NCI-H82 (cell line): ENCODE data around the gene SYNDIG1L.
A peak's percentile ranks its signal among the peaks of the same experiment; 100 is the strongest.
"Not testable (repeated sequence)": the region's sequence is repeated elsewhere in the genome, so short reads cannot be mapped to it uniquely, and the experiment has no call there.

Experiments
- DNase-seq: peaks from one replicate; lab custom pipeline; 2025; lab: John Stamatoyannopoulos, UW

The SYNDIG1L gene

DNA sequence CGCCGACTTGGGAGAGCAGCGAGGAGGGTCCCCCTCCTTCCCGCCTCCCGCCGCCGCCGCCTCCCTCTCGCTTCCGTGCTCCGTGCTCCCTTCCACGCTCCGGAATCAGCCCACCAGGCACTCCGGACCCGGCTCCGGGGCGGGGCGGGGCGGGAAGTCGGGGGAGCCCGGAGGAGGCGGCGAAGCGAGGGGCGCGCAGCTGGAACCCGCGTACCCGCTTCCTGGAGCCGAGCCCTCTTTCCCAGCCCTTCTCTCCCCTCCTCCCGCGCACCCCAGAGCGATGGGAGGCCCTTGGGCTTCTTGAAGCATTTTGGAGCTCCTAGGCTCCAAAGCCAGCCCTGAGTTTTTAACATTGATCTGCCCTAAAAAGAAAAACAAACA, at the start of gene SYNDIG1L:
Gene SYNDIG1L (minus strand): TSS at position 9 of the 381 bp plus-strand sequence. CDS start 16,466 bp downstream, outside the sequence.
- no peak for DNase-seq

GRCh38 chr14:74475678-74476077, 49.7 kb upstream of the SYNDIG1L start:
- DNase-seq = peak; percentile 72

GRCh38 chr14:74474376-74474775, 48.4 kb upstream of the SYNDIG1L start:
- peak; percentile 87 for DNase-seq

DNA sequence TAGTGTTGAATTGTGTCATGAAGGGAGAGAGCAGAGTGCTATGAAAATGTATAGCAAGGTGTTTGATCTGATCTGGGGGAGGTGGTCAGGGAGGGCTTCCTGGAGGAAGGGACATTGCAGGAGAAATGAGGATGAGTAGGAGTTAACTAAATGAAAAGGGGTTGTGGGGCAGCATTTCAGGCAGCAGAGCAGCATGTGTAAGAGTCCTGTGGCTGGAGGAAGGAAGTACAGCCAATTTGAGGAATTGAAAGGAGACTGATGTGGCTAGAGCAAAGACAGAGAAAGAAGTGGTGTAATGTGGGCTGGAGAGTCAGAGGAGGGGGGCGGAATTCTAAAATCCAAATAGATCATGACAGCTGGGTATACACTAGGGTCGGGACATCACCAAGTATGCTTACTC, 46.6 kb upstream of the SYNDIG1L start:
- no peak for DNase-seq

GRCh38 chr14:74469548-74470518, 43.8 kb upstream of the SYNDIG1L start:
- no peak for DNase-seq

DNA sequence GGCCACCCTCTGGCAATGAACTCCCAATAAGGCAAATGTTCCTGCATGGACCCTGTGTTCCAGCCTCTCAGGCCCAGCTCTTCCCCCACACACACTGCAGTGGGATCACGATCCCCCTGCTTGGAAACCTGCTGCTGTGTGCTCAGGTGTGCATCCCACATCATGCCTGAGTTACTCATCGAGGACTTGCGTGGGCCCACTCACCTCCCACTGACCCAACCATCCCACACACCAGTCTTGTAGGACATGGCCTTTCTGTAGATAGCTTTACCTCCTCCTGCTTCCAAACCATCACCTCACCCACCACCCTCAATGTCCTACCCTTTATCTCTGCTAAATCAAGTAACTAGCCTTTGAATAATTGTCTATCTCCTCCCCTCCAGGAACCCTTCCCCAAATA, 42.5 kb upstream of the SYNDIG1L start:
- DNase-seq = no peak

DNA sequence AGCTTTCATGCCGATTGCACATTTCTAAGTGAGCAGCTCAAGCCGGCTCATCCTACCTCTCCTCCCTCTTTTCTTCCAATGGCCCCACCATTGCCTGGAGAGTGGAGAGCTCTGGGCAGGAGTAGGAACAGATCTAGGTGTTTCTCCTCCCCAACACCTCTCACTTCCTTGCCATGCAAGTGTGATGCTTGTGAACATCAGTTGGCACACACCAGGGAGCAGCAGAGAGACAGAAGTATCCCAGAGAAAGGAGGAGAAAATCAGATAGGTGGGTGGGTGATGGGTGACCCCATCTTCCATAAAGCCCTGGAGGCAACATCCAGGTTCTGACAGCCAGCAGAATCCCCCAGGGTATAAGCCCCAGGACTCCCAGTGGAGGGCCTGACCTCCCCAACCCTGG, 39.3 kb upstream of the SYNDIG1L start:
- no peak for DNase-seq

DNA sequence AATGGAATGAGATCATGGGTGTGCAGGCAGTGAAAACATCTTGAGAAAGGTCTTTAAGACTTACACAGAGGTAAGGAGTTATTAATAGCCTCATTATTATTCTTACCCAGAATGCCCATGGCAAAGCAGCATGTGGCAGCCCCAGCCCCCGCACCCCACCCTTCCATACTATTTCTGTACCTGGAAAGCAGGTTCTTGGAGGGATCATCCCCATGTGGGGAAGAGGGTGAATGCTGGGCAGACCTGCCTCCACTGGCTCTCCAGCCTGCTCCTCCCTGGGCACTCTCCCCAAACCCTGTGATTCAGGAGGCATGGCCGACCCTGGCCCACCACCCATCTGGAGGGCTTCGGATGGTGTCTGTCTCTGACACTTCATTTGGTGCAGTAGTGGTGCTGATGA, 38.8 kb upstream of the SYNDIG1L start:
- no peak for DNase-seq

GRCh38 chr14:74463697-74464096, 37.7 kb upstream of the SYNDIG1L start:
- DNase-seq = no peak

- DNase-seq = no peak
Measured at GRCh38 chr14:74462993-74463392, 37.0 kb upstream of the SYNDIG1L start.

GRCh38 chr14:74459976-74460375, 34.0 kb upstream of the SYNDIG1L start:
- DNase-seq = peak; percentile 97

GRCh38 chr14:74459289-74459946, 33.4 kb upstream of the SYNDIG1L start:
- peak; percentile 85 for DNase-seq

DNA sequence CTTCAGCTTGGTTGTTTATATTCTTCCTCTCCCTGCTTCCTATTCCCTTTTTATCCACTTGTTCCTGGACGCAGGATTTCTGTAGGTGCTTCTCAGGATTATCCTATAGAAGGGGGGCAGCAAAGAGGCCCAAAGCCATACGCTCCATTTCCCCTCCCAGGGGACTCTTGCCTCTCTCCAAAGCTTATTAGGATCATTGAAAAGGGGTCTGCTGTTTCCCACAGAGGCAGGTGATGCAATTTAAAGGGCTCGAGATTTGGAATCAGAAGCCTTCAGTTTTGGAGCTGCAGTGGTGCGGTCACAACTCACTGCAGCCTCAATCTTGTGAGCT, 31.5 kb upstream of the SYNDIG1L start:
- peak; percentile 98 for DNase-seq

DNA sequence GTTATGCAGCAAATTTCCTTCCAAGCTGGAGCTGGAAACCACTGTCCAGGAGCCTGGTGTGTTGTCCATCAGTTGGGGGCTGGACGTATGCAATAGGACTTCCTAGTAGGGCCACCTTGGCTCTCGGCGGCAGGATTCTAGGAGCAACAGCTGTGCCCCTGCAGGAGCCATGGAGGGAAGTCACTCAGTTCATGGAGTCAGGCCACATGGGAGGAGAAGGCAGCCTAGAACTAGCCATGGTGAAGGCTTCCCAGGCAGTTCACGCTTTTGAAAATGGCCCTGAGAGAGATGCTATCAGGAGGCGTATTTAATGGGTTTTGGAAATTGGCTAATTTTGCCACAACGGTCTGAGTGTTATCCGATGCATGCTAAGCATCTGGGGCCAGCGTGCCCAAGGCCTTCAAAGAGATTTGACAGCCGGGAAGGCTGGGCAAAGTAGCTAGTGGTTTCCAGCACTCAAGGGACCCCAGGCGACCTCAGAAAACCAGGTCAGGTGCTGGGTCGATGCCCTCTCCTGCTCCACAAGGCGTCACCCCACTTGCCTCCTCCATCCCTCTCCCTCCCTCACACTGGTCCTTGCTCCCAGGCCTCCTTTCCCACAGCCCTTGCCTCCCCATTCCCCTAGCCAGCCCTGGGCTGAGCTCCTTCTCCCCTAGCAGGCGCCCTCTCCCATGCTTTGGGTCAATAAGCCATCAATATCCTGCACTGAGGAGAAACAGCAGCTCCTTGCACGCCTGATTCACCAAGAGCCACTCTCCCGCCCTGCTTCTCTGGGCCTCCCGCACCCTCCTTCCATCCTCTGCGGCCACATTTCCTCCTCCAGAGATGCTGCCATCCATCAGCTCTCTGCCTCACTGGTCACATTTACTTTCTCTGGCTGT, 30.9 kb upstream of the SYNDIG1L start:
- peak; percentile 75 for DNase-seq

GRCh38 chr14:74454397-74454796, 28.4 kb upstream of the SYNDIG1L start:
- not testable (repeated sequence) for DNase-seq

GRCh38 chr14:74444866-74445265, 18.9 kb upstream of the SYNDIG1L start:
- DNase-seq = no peak

DNA sequence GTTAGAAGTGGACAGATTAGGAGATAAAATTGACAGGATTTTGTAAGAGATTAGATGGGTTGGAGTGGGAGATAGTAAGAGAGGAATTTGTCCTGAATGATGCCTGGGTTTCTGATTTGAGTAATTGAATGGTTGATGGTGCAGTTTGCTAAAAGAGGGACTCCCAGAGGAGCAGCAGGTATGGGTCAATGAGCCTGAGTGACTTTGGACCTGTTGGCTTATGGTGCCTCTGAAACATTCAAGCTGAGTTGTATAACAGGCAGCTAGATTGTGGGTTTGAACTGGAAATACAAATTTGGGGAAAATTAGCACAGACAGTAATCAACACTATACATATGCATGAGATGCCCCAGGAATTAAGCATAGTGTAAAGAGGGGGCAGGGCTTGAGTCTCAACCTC, 16.7 kb upstream of the SYNDIG1L start:
- DNase-seq = no peak

DNA sequence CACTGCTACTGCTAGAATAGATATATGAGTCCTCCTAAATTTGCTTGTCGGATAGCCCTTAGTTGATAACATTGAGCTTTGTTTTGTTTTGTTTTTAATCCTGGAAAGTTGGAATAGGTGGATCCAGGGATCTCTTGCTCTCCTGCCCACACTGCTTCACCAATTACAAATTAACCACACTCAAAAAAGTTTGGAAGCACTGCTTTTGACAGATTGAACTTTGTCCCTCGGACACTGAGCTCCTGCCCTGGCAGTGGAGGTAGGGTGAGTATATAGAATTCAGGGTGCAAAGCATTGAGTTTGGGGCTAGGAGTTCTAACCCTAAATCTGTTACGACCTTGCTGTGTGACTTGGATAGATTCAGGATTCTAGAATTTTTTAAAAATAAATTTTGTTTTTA, 15.1 kb upstream of the SYNDIG1L start:
- DNase-seq = no peak

GRCh38 chr14:74438351-74438915, 12.4 kb upstream of the SYNDIG1L start:
- DNase-seq = no peak

DNA sequence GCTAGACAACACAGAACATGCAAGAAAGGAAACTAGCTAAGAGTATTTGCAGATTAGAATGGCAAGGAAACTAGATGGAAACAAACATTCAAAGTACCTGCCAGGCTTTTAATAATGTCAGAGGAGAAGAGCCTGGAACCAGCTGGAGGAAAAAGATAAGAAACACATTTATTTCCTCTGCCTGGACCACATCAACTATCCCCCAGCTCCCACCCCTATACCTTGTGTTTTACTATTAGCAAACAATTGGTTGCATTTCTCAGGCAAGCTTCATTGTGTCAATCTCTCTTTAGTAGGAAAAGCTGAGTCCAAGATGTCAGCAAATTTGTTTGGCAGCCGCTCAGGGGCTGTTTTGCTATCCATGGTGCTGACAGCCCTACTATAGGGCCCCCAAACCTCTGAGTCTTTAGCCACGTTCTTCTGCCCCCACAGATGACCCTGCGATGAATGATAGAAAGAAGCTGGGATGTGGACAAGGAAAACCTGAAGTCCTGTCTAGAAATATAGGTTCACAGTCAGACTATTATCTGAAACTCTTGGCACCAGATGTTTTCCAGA, 11.6 kb upstream of the SYNDIG1L start:
- DNase-seq = no peak

- no peak for DNase-seq
Measured at GRCh38 chr14:74434294-74434693, 8.3 kb upstream of the SYNDIG1L start.

GRCh38 chr14:74429991-74430390, 4.0 kb upstream of the SYNDIG1L start:
- DNase-seq = no peak
